Endothelial cell of umbilical vein (primary cell): Measurements from ENCODE around the gene STEAP1. TPM values are rescaled to one million over a fixed set of nuclear protein-coding genes. Genes with fewer than 3 reads are reported as not detected.
A peak's percentile ranks its signal among the peaks of the same experiment; 100 is the strongest.

Experiments used
- BruUV-seq: library from RNA; stranded (reverse); fragments of 400-500 nt; replicated peaks from 2 replicates; lab custom pipeline; 2021; lab: Mats Ljungman, UMichigan
- CTCF ChIA-PET: fragments of 300-600, 350-600 bp; sonication (Branson Sonifier 250); formaldehyde crosslinking; loops from one replicate; lab custom pipeline; 2021; ENCODE audit warnings: antibody characterized with exemption, inconsistent platforms; lab: Charles Lee
- POLR2A ChIA-PET: fragments of 300-600, 350-600 bp; sonication (Branson Sonifier 250); formaldehyde crosslinking; loops from one replicate; lab custom pipeline; 2021; ENCODE audit warnings: antibody characterized with exemption, inconsistent platforms; lab: Charles Lee
- DNase-seq: peaks from one replicate; pipeline ENCODE4 v3.0.0-alpha.2; 2011; ENCODE audit warnings: low read depth, low spot score
- FAIRE-seq: peaks from 2 replicates; lab custom pipeline; 2011; peaks lifted over from hg19 to GRCh38; lab: Jason Lieb, UNC
- H2AFZ ChIP-seq: 2 replicates; pipeline ENCODE4 v1.6.0; 2012; ENCODE audit warnings: low read depth, low read length, control low read depth, inconsistent platforms
- H3K27ac ChIP-seq: 2 replicates; pipeline ENCODE4 v1.5.1; 2011; ENCODE audit warnings: low read depth, mild to moderate bottlenecking, control low read depth, low read length, moderate library complexity; ENCODE audit not compliant: insufficient read depth
- H3K27me3 ChIP-seq, 2 experiments: 2 replicates each; pipeline versions ENCODE4 v1.6.0 to v1.6.1; 2011; ENCODE audit warnings: low read length in 2 of 2, mixed read lengths in 1 of 2; ENCODE audit not compliant: control insufficient read depth in 2 of 2, insufficient read depth in 2 of 2
- H3K36me3 ChIP-seq, 2 experiments: 2 replicates in 1 of 2; 3 replicates in 1 of 2; pipeline ENCODE4 v1.5.1; 2011; ENCODE audit warnings: low read length in 2 of 2, mild to moderate bottlenecking in 1 of 2, moderate library complexity in 1 of 2; ENCODE audit not compliant: control insufficient read depth in 2 of 2, insufficient read depth in 2 of 2; ENCODE audit errors: extremely low read depth in 1 of 2
- H3K4me1 ChIP-seq: 3 replicates; pipeline ENCODE4 v1.5.1; 2011; ENCODE audit warnings: mild to moderate bottlenecking, low read length; ENCODE audit not compliant: control insufficient read depth, insufficient read depth; ENCODE audit errors: extremely low read depth
- H3K4me2 ChIP-seq: 2 replicates; pipeline ENCODE4 v1.6.1; 2011; ENCODE audit warnings: low read length, control low read depth, mixed read lengths; ENCODE audit not compliant: insufficient read depth
- H3K4me3 ChIP-seq, 3 experiments: fragments of 200-600 bp in 1 of 3; sonication (generic), shearing (Covaris generic) in 1 of 3; replicated peaks in 1 of 3; 2 replicates each; pipeline ENCODE4 v1.5.1; 2011 to 2016; ENCODE audit warnings: control low read depth in 3 of 3, low read length in 3 of 3, mild to moderate bottlenecking in 2 of 3, inconsistent platforms in 1 of 3, low read depth in 1 of 3, moderate library complexity in 1 of 3; ENCODE audit not compliant: insufficient read depth in 1 of 3
- H3K79me2 ChIP-seq: 2 replicates; pipeline ENCODE4 v1.6.0; 2012; ENCODE audit warnings: low read length, inconsistent platforms; ENCODE audit not compliant: control insufficient read depth, insufficient read depth
- H3K9ac ChIP-seq: replicated peaks from 2 replicates; pipeline ENCODE3; 2011; ENCODE audit warnings: low read length, control low read depth; ENCODE audit not compliant: insufficient read depth; ENCODE audit errors: extremely low read depth
- H3K9me1 ChIP-seq: replicated peaks from 3 replicates; pipeline ENCODE4 v1.6.0; 2011; ENCODE audit warnings: mild to moderate bottlenecking, low read length; ENCODE audit not compliant: control insufficient read depth, insufficient read depth; ENCODE audit errors: extremely low read depth
- H3K9me3 ChIP-seq: replicated peaks from 2 replicates; pipeline ENCODE4 v1.5.1; 2012; ENCODE audit warnings: low read length, inconsistent platforms; ENCODE audit not compliant: control insufficient read depth, insufficient read depth
- H4K20me1 ChIP-seq: replicated peaks from 2 replicates; pipeline ENCODE3; 2011; ENCODE audit warnings: mild to moderate bottlenecking, low read length; ENCODE audit not compliant: control insufficient read depth, insufficient read depth; ENCODE audit errors: extremely low read depth
- EZH2 ChIP-seq: IDR thresholded peaks from 2 replicates; pipeline ENCODE4 v1.6.1; 2012; ENCODE audit warnings: borderline replicate concordance, low read depth, mild to moderate bottlenecking, moderate library complexity, low read length, inconsistent platforms; ENCODE audit not compliant: severe bottlenecking
- FOS ChIP-seq: IDR thresholded peaks from 2 replicates; pipeline ENCODE4 v1.6.1; 2011; ENCODE audit warnings: mild to moderate bottlenecking, low read length, moderate library complexity, borderline replicate concordance; ENCODE audit not compliant: insufficient read depth
- GATA2 ChIP-seq: IDR thresholded peaks from 2 replicates; pipeline ENCODE4 v1.7.0; 2011; ENCODE audit warnings: low read depth, mild to moderate bottlenecking, moderate library complexity, mixed read lengths, low read length; ENCODE audit not compliant: insufficient read length, insufficient read depth
- JUN ChIP-seq: IDR thresholded peaks from 2 replicates; pipeline ENCODE4 v1.6.1; 2011; ENCODE audit warnings: borderline replicate concordance, low read depth; ENCODE audit not compliant: insufficient read length, insufficient read depth
- MYC ChIP-seq: IDR thresholded peaks from one replicate; pipeline ENCODE4 v1.6.1; 2011; ENCODE audit warnings: mild to moderate bottlenecking, low read depth, low read length
- POLR2A ChIP-seq: IDR thresholded peaks from 2 replicates; pipeline ENCODE4 v1.6.1; 2012; ENCODE audit warnings: low read depth, mild to moderate bottlenecking, control low read depth, low read length
- POLR2AphosphoS5 ChIP-seq: IDR thresholded peaks from 2 replicates; pipeline ENCODE4 v1.6.1; 2012; ENCODE audit warnings: low read depth, mild to moderate bottlenecking, control low read depth, low read length, moderate library complexity; ENCODE audit not compliant: insufficient read depth
- dilution Hi-C: fragments of 300-500 bp; cut with MboI; formaldehyde crosslinking; loops from one replicate; pipeline ENCODE4 v1.15.0; 2019; ENCODE audit warnings: low sequenced_read_pairs; ENCODE audit not compliant: extremely low pct_ligation_motif_present
- intact Hi-C: fragments of 100-400 bp; cut with micrococcal nuclease; formaldehyde crosslinking; loops from one replicate; pipeline ENCODE4 v1.10.0; 2022
- polyA plus RNA-seq, 4 experiments: library from polyadenylated mRNA; depleted of rRNA in 3 of 4; stranded (reverse) in 3 of 4; unstranded in 1 of 4; fragments of >200 nt; gene quantifications; 2 replicates each; pipeline versions ENCODE4 v1.2.1 to v1.2.3, GENCODE V29; 2011 to 2012; ENCODE audit warnings: missing spikeins in 1 of 4
- total RNA-seq: library from RNA; stranded (reverse); gene quantifications from 2 replicates; pipeline ENCODE4 v1.2.3, GENCODE V29; 2021
- TF ChIP-seq, protein P1 (sequence below), 2 donors: IDR thresholded peaks; 1 replicate in 1 of 2; 2 replicates in 1 of 2; pipeline ENCODE4 v1.5.1; 2011; ENCODE audit warnings: low read length in 2 of 2, mild to moderate bottlenecking in 2 of 2, moderate library complexity in 2 of 2, control low read depth in 1 of 2, inconsistent platforms in 1 of 2, low read depth in 1 of 2; ENCODE audit not compliant: insufficient read depth in 1 of 2; ENCODE audit errors: extremely low read depth in 1 of 2
- TF ChIP-seq, protein P2 (sequence below): IDR thresholded peaks from 2 replicates; pipeline ENCODE4 v1.6.1; 2011; ENCODE audit not compliant: insufficient read depth, insufficient read length

The STEAP1 gene
- total and polyA plus RNA-seq, 2 donors (not counting 3 experiments of a cell fraction or from before 2014, with no cell fraction given) = 35.0 to 42.7 TPM

DNA sequence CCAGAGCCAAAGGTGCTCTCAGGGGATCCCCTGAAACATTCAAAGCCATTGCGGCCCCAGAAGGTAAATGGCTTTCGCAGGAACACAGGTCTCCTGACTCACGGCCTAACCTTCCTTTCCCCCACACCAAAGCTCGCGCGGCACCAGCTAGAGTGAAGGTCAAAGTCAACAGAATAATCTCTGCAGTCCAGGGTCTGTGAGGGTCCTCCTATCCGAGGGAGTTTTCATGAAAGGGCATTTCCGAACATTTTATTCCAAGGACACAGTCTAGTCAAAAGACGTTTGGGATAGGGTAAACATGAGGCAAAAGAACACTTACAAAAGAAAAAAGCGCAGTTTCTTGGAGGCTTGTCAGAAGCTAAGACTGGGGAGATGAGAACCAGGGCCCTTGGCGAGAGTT lies 56.7 kb downstream of the STEAP1 start:
- Histone ChIP-seq H3K9me3 (no peaks in the 10 kb centered on the region), H3K27ac (peak overlapping the region; percentile 75), H3K9me1 (no peaks in the 10 kb centered on the region), H2AFZ (peak overlapping the region; percentile 98), H4K20me1 (no peaks in the 10 kb centered on the region), H3K27me3 (no peaks in the 10 kb centered on the region), H3K9ac (peak overlapping the region; percentile 79), H3K4me2 (peak overlapping the region; percentile 89), H3K4me3 (peak overlapping the region; percentile 55 to 85 (median 67)), H3K4me1 (peaks cover 12% of the 10 kb centered on the region), H3K79me2 (no peaks in the 10 kb centered on the region), H3K36me3 (no peaks in the 10 kb centered on the region)
- dilution Hi-C loops (no loop called here), intact Hi-C loops (loop anchor here (1.0 to 2.0 kb wide), 5 partner anchors 32 to 88 kb away; partner anchors contain the start of genes CFAP69 and STEAP1)
- POLR2A ChIA-PET = interaction anchor here (1.0 to 1.6 kb wide), 3 partner anchors 38 to 57 kb away, joined by 3 to 6 read pairs (median 3); partner anchors contain the start of gene STEAP1
- BruUV-seq = TSS peak; percentile 84
- peak; percentile 31 for FAIRE-seq
- CTCF ChIA-PET = interaction anchor here (0.8 to 5.0 kb wide), 32 partner anchors 11 to 711 kb away, joined by 3 to 70 read pairs (median 5); partner anchors contain the start of gene STEAP1
- DNase-seq = no peak
- TF ChIP-seq POLR2AphosphoS5 (no peak), JUN (no peak), FOS (no peak), MYC (no peak), POLR2A (no peak), EZH2 (no peak), GATA2 (no peak)
- TF ChIP-seq, protein P1, sequence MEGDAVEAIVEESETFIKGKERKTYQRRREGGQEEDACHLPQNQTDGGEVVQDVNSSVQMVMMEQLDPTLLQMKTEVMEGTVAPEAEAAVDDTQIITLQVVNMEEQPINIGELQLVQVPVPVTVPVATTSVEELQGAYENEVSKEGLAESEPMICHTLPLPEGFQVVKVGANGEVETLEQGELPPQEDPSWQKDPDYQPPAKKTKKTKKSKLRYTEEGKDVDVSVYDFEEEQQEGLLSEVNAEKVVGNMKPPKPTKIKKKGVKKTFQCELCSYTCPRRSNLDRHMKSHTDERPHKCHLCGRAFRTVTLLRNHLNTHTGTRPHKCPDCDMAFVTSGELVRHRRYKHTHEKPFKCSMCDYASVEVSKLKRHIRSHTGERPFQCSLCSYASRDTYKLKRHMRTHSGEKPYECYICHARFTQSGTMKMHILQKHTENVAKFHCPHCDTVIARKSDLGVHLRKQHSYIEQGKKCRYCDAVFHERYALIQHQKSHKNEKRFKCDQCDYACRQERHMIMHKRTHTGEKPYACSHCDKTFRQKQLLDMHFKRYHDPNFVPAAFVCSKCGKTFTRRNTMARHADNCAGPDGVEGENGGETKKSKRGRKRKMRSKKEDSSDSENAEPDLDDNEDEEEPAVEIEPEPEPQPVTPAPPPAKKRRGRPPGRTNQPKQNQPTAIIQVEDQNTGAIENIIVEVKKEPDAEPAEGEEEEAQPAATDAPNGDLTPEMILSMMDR (IDR thresholded peaks at IDR 0.05; ENCODE audit: extremely low read depth in 1 of 2, insufficient read depth in 1 of 2, low read depth in 1 of 2, low read length in 2 of 2) = no peak
- TF ChIP-seq, protein P2, sequence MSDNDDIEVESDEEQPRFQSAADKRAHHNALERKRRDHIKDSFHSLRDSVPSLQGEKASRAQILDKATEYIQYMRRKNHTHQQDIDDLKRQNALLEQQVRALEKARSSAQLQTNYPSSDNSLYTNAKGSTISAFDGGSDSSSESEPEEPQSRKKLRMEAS = no peak
